ENCODE measurements around the gene CNNM3. TPM values are rescaled to one million over a fixed set of nuclear protein-coding genes. Genes with fewer than 3 reads are reported as not detected.

The CNNM3 gene
- total RNA-seq = 10 to 100 TPM; 21.8 to 27.8 (median 22.9) TPM

DNA sequence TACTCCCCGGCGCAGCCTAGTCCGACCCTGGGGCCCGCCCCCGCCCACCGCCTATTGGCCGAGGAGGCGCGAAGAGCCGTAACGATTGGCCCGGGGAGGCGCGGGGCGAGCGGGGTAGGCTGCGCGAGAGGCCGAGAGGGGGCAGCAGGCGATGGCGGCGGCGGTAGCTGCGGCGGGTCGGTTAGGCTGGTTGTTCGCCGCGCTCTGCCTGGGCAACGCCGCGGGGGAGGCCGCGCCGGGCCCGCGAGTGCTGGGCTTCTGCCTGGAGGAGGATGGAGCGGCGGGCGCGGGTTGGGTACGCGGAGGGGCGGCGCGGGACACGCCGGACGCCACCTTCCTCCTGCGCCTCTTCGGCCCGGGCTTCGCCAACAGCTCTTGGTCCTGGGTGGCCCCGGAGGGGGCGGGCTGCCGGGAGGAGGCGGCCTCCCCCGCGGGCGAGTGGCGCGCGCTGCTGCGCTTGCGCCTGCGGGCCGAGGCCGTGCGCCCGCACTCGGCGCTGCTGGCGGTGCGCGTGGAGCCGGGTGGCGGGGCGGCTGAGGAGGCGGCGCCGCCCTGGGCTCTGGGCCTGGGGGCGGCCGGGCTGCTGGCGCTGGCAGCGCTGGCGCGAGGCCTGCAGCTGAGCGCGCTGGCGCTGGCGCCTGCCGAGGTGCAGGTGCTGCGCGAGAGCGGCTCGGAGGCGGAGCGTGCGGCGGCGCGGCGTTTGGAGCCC is at the start of gene CNNM3:
Gene CNNM3 (plus strand): TSS at position 142 of the 709 bp plus-strand sequence. CDS start 10 bp downstream, at position 152.
- TF ChIP-seq, protein P1, sequence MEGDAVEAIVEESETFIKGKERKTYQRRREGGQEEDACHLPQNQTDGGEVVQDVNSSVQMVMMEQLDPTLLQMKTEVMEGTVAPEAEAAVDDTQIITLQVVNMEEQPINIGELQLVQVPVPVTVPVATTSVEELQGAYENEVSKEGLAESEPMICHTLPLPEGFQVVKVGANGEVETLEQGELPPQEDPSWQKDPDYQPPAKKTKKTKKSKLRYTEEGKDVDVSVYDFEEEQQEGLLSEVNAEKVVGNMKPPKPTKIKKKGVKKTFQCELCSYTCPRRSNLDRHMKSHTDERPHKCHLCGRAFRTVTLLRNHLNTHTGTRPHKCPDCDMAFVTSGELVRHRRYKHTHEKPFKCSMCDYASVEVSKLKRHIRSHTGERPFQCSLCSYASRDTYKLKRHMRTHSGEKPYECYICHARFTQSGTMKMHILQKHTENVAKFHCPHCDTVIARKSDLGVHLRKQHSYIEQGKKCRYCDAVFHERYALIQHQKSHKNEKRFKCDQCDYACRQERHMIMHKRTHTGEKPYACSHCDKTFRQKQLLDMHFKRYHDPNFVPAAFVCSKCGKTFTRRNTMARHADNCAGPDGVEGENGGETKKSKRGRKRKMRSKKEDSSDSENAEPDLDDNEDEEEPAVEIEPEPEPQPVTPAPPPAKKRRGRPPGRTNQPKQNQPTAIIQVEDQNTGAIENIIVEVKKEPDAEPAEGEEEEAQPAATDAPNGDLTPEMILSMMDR (IDR thresholded peaks at IDR 0.05) = peak; percentile 68 to 91 (median 87)
- peak in 1 of 2 donors; percentile 83 for TF ChIP-seq EP300 (IDR thresholded peaks at IDR 0.05)
- TF ChIP-seq POLR2A (IDR thresholded peaks at IDR 0.05) = peak; percentile 49 to 83
- Histone ChIP-seq H3K27ac (peak within 1 kb of the TSS; percentile 88 to 96 (median 94)), H3K4me1 (peaks cover 0 to 56% (median 41%) of the 10 kb centered on the region in 4 donors), H3K9me3 (no peaks in the 10 kb centered on the region), H3K27me3 (no peaks in the 10 kb centered on the region), H3K4me3 (peak within 1 kb of the TSS; percentile 57 to 89 (median 70)), H3K36me3 (peaks cover 0 to 10% (median 0%) of the 10 kb centered on the region in 3 donors)
- peak; percentile 93 to 97 for DNase-seq (ENCODE audit: low spot score in 2 of 2)
- WGBS, 2 donors = 0% methylated on average over 35 of the region's 103 CpGs; no CpG with 5 or more reads in 1 of the 2 donors

DNA sequence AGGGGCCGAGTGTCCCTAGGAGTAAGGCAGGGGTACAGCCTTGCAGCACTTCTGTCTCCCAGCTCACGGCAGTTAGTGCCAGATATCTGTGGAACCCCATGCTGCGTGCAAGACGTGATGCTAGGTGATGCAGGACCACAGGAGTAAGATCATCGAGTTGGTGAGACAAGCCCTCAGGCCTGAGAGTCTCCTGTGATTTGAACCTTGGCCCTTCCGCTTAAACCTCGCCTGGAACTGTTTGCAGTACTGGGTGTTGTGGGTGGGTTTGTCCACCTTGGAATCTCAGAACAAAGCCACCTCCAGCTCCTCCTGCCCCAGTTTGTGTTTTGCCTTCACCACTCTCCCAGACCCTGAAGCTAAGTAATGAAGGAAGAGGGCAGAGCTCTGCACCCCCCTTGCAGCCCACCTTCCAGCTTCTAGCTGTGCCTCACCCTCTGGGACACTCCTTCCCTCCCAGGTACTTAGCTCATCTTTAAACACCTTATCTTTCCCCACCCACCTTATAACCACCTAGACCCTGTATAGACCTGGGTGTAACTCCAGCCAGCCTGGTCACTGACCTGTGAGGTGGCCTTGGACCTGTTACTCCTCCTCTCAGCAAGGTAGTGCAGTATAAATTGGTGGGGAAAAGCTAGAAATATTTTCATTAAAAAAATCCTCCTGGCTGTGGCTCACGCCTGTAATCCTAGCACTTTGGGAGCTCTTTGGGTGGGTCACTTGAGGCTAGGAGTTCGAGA is 48.8 kb upstream of the CNNM3 start:
- no peak for TF ChIP-seq POLR2A (IDR thresholded peaks at IDR 0.05)
- TF ChIP-seq EP300 (IDR thresholded peaks at IDR 0.05) = no peak
- TF ChIP-seq, protein P1 (IDR thresholded peaks at IDR 0.05) = no peak
- Histone ChIP-seq H3K27ac (peak overlapping the region in 1 of 4 donors; percentile 50), H3K4me3 (no peak overlapping the region), H3K36me3 (peaks cover 0 to 13% (median 0%) of the 10 kb centered on the region in 3 donors), H3K4me1 (peaks cover 0 to 56% (median 31%) of the 10 kb centered on the region in 4 donors), H3K9me3 (no peaks in the 10 kb centered on the region), H3K27me3 (no peaks in the 10 kb centered on the region)
- DNase-seq (ENCODE audit: low spot score in 2 of 2) = no peak
- 89 to 93% methylated on average over 9 of the region's 9 CpGs for WGBS, 2 donors

DNA sequence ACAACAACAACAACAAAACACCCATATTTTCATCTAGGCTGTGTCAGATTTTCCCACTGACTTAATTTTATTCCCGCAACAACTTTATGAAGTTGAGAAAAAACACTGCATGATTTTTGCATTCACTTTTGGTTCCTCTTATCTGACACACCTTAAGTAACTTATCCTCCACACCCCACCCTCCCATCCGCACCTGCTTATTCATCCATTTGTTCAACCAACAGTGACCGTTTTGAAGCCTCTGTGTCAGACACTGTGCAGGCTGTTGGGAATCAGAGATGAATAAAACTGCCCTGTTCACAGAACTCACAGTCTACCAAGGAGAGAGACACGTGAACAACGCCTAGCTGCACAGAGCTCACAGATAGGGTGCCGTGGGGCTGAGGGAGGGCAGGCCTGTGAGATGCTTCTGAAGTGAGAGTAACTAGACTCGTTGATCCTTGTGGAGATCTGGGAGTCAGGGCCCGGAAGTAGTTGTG is 47.9 kb upstream of the CNNM3 start:
- Histone ChIP-seq H3K36me3 (peaks cover 0 to 13% (median 0%) of the 10 kb centered on the region in 3 donors), H3K27ac (peak overlapping the region in 1 of 4 donors; percentile 19), H3K4me1 (peaks cover 0 to 49% (median 24%) of the 10 kb centered on the region in 4 donors), H3K27me3 (no peaks in the 10 kb centered on the region), H3K9me3 (no peaks in the 10 kb centered on the region), H3K4me3 (no peak overlapping the region)
- 84 to 85% methylated on average over 8 of the region's 8 CpGs for WGBS, 2 donors
- no peak for DNase-seq (ENCODE audit: low spot score in 2 of 2)
- TF ChIP-seq POLR2A (IDR thresholded peaks at IDR 0.05) (no peak), EP300 (IDR thresholded peaks at IDR 0.05) (no peak)
- TF ChIP-seq, protein P1 (IDR thresholded peaks at IDR 0.05) = no peak

DNA sequence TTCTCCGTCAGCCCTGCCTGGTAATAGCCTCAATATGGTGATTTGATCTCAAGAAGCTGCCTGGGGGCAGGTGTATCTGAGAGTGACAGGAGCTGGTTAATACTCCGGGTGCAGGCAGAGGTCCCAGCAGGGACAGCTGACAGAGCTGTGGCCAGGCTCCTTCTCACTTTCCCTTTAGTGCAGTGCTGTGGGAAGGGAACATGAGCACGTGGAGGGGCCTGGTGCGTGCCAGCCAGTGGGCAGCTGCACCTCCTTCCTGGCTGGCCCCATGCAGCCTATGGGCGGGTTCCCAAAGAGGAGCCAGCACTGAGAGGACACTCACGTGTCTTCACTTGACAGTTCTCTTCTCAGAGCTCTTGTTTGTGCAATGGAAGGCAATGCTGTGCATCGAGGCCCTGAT is 46.3 kb upstream of the CNNM3 start:
- DNase-seq (ENCODE audit: low spot score in 2 of 2) = no peak
- TF ChIP-seq POLR2A (IDR thresholded peaks at IDR 0.05) = no peak
- peak in 1 of 2 donors; percentile 23 for TF ChIP-seq EP300 (IDR thresholded peaks at IDR 0.05)
- TF ChIP-seq, protein P1 (IDR thresholded peaks at IDR 0.05) = no peak
- peaks cover 0 to 49% (median 13%) of the 10 kb centered on the region in 4 donors for H3K4me1 ChIP-seq
- H3K27ac ChIP-seq = peak overlapping the region in 1 of 4 donors; percentile 33
- no peaks in the 10 kb centered on the region for H3K9me3 ChIP-seq
- H3K27me3 ChIP-seq = no peaks in the 10 kb centered on the region
- peaks cover 0 to 13% (median 0%) of the 10 kb centered on the region in 3 donors for H3K36me3 ChIP-seq
- 50 to 60% methylated on average over 4 to 5 of the region's 7 CpGs for WGBS, 2 donors
- no peak overlapping the region for H3K4me3 ChIP-seq
